HG02943 (cell line): ENCODE measurements around the gene PRAME.
"Not testable (repeated sequence)": the region's sequence is repeated elsewhere in the genome, so short reads cannot be mapped to it uniquely, and the experiment has no call there.

Experiments
- ATAC-seq: cut with Tn5 transposase; IDR thresholded peaks from one replicate; pipeline ENCODE4 v1.9.1; 2021; ENCODE audit warnings: mild to moderate bottlenecking, low read depth, moderate library complexity; ENCODE audit not compliant: unreplicated experiment

The PRAME gene

GRCh38 chr22:22583030-22583429, 24.0 kb upstream of the PRAME start:
- no peak for ATAC-seq

DNA sequence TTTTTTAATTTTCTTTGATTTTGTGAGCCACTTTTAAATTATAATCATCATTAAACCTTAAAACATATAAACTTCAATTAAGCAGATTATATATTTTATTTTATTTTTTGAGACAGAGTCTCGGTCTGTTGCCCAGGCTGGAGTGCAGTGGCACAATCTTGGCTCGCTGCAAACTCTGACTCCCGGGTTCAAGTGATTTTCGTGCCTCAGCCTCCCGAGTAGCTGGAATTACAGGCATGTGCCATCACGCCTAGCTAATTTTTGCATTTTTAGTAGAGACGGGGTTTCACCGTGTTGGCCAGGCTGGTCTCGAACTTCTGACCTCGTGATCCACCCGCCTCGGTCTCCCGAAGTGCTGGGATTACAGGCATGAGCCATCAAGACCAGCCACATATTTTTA, 22.5 kb upstream of the PRAME start:
- not testable (repeated sequence) for ATAC-seq

- no peak for ATAC-seq
Observed at GRCh38 chr22:22579869-22580604, 21.0 kb upstream of the PRAME start.

DNA sequence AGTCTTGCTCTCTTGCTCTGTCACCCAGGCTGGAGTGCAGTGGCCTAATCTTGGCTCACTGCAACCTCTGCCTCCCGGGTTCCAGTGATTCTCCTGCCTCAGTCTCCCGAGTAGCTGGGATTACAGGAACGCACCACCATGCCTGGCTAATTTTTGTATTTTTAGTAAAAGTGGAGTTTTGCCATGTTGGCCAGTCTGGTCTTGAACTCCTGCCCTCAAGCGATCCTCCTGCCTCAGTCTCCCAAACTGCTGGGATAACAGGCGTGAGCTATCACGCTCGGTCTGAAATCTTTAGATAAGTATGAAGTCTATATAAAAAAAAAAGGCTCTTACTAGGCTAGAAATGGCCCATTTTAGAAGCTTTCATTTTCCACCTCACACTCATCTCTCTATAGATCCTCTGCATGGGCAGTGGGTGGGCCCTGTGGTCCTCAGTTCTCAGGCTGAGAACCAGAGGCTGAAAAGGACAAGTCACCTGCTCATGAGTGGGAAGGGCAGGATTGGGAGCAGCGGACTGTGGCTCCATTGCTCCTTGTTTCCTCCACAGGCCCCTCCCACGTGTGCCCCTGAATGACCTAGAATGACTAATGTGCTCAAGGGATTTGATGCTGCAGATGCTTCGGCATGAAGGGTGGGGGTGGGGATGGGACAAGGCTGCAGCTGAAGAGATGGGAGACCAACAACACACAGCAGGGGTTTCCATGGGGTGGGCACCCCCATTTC, 19.8 kb upstream of the PRAME start:
- no peak for ATAC-seq

DNA sequence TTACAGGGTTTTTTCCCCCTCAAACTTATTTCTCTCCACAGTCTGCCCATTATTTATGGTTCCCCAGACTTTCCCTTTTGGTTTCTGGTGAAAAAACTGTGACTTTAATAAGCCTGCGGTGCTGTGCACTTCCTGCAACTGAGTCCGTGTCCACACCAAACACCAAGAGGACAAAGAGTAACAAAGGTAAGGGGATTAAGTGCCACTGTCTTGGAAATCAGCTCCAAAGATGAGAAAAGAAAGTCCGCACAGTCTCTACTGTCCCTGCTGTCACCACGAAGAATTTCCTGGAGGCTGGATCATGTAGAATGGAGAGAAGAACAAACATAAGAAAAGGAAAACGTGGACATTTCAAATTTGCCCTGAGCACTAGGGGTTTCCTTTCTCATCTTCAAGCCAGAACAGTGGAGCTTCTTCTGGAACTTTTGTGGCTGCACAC, 17.9 kb upstream of the PRAME start:
- no peak for ATAC-seq

GRCh38 chr22:22576244-22576988, 17.4 kb upstream of the PRAME start:
- no peak for ATAC-seq

DNA sequence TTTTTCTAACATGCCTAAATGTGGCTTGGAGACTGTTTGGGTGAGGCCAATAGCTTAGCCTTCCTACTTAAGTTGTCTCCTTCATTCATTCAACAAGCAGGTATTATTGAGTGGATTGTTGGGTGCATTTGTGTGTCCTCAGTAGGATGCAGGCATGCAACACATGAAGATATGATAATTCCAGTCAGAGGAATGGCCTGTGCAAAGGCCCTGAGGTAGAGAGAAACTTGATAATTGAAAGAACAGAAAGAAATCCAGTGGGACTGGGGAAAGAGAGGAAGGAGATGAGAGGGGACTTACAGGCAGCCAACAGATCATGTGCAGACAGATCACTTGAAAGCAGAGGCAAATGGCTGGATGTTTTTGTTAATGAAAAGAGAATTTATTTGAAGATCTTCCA, 15.3 kb upstream of the PRAME start:
- ATAC-seq: no peak

- ATAC-seq: no peak
Observed at GRCh38 chr22:22573047-22573889, 14.2 kb upstream of the PRAME start.

DNA sequence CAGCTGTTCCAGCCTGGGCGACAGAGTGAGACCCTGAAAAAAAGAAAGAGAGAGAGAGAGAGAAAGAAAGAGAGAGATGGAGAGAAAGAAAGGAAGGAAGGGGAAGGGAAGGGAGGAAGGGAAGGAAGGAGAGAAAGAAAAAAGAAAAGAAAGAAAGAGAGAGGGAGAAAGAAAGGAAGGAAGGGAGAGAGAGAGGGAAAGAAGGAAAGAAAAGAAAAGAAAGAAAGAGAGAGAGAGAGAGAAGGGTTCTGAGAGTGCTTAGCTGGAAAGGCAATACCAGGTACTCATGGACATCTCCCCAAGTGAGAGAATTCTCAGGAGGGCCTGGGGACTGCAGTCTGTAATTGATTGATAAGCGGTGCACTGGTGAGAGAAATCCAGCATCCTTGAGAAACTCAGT, 12.8 kb upstream of the PRAME start:
- ATAC-seq: no peak

DNA sequence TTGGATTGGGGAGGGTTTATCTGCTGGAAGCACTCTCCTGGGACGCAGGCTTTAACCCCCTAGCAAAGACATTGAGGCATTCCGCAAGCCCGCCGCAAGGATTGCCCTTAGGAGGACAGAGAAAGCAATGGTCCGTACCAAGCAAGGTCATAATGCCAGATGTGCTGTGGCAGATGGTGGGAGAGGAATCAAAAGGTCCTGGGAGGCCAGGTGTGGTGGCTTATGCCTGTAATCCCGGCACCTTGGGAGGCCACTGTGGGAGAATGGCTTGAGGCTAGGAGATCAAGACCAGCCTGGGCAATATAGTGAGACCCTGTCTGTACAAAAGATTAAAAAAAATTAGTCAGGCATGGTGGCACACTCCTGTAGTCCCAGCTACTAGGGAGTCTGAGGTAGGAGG, 12.4 kb upstream of the PRAME start:
- ATAC-seq: no peak

- no peak for ATAC-seq
Observed at GRCh38 chr22:22569218-22569617, 10.2 kb upstream of the PRAME start.

GRCh38 chr22:22565981-22566380, 6.9 kb upstream of the PRAME start:
- ATAC-seq: no peak

- no peak for ATAC-seq
Observed at GRCh38 chr22:22558071-22558971, 744 bp downstream of the PRAME start.

DNA sequence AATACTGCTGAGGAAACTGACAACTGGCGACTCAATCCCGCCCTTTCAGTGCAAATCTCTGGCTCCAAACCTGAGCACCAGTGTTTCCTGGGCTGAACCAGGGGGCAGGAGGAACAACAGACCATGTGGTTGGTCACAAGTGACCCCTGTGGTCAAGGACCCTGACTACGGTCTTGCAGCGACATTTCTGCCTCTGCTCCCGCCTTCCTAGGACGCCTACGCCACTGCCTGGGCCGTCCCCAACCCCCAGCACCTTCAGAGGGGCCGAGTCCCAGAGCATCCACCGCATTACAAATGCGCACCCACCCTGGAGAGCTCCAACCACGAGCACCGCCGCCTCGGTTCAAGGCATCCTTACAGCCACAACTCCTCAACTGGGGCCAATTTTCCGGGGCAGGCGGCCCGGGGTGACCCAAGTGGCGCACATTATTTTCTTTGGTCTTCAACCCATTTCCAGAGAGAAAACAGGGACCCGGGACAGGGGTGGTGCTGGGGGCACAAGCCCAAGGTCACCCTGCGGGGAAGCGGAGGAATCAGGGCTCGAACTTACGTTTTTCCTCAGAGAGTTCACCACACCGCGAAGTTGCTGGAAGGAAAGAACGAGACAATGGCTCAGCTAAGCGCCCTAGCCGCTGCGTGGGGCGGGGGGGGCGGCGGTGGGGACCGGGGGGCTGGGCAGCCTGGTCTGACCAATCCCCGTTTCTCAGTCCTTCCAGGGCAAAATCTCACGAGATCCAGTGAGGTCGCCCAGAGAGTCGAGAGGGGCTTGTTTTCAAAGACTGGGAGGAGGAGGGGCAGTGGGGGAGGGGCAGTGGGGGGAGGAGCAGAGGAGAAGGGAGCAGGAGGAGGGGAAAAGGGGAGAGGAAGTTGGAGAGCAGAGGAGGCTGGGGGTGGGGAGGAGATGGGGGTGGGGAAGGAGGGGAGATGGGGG, 1.8 kb downstream of the PRAME start:
- ATAC-seq: no peak

GRCh38 chr22:22556578-22556977, 2.5 kb downstream of the PRAME start:
- ATAC-seq: no peak

DNA sequence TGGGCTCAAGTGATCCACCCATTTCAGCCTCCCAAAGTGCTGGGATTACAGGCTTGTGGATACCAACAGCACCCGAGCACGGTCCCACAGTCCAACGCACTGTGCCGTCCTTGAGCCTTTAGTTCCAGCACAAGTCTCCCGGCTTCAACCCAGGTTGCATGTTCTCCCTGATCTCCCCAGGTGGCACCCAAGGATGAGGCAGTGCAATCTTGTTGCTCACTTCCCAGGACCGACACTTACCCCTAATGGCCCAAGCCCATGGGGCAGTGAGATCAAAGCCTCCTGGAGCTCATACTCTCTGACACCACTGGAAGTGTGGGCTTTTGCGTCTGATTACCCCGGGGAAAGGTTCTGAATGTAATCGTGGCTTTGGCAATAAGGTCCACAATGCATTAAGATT, 3.5 kb downstream of the PRAME start:
- ATAC-seq: no peak

GRCh38 chr22:22554587-22555284, 4.3 kb downstream of the PRAME start:
- no peak for ATAC-seq
